Measurements from ENCODE around the gene TTI1. TPM values are rescaled to one million over a fixed set of nuclear protein-coding genes. Genes with fewer than 3 reads are reported as not detected.

The TTI1 gene
- total RNA-seq, 4 donors from 2014 or later = 5.1 to 14.7 (median 10.5) TPM

DNA sequence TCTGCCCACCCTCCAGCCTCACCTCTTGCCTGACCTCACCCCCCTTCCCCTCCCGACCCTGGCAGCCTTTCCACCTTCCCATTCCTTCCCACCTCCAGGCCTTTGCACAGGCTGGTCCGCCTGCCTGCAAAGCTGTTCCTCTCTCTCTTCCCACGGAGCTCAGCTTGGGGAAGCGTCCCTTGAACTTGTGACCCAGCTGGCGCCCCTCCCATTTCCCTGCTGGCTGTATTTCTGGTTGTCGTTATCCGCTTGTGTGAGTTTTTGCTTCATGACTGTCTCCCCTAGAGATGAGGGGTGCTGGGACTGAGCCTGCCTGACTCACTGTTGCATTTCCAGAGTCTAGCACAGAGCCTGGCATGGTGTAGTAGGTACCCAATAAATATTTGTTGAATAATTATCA, 97.8 kb downstream of the TTI1 start:
- 41 to 43% methylated on average over 7 of the region's 7 CpGs for WGBS, 2 donors
- TF ChIP-seq POLR2A (IDR thresholded peaks at IDR 0.05) = no peak
- TF ChIP-seq, protein P1, sequence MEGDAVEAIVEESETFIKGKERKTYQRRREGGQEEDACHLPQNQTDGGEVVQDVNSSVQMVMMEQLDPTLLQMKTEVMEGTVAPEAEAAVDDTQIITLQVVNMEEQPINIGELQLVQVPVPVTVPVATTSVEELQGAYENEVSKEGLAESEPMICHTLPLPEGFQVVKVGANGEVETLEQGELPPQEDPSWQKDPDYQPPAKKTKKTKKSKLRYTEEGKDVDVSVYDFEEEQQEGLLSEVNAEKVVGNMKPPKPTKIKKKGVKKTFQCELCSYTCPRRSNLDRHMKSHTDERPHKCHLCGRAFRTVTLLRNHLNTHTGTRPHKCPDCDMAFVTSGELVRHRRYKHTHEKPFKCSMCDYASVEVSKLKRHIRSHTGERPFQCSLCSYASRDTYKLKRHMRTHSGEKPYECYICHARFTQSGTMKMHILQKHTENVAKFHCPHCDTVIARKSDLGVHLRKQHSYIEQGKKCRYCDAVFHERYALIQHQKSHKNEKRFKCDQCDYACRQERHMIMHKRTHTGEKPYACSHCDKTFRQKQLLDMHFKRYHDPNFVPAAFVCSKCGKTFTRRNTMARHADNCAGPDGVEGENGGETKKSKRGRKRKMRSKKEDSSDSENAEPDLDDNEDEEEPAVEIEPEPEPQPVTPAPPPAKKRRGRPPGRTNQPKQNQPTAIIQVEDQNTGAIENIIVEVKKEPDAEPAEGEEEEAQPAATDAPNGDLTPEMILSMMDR (IDR thresholded peaks at IDR 0.05) = no peak

DNA sequence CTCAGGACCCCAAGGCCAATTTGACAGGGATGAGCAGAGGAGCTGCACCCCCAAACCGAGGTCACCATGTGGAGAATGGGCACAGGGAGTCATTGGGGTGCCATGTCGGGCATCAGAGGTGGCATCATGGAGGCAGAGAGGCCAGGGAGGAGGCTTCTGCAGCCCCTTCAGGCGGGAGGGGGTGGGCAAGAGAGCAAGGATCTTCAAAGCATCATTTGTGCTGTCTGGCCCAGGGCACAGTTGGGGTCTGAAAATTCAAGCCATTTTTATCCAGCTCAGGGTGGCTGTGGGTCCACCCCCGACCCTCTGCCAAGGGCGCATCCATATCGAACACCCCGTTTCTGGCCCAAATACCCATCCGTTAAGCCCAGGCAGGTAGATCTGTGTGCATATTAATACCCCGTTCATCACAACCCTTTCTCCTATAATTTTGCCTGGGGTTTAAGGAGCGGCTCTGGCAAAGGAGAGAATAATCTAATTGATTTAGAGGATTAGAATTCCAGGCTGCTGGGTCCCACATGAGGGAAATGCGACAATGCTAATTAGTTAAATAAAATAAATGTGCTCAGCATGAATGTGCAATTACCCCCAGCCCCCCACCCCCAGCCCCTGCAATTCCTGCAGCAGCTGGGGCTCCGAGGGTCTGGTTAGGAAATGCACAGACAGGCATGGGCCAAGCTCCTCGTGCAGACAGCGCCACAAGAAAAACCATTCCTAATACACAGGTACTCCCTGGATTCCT, 98.5 kb downstream of the TTI1 start:
- intact Hi-C loops (cut with DNase I) = no loop called here
- WGBS, 2 donors = 74 to 82% methylated on average over 11 to 14 of the region's 14 CpGs
- Histone ChIP-seq H3K36me3 (no peaks in the 10 kb centered on the region), H3K9me3 (no peaks in the 10 kb centered on the region), H3K4me3 (no peak overlapping the region), H3K27ac (no peak overlapping the region), H3K4me1 (no peaks in the 10 kb centered on the region), H3K27me3 (peaks cover 0 to 38% (median 0%) of the 10 kb centered on the region in 4 donors)
- no peak for DNase-seq
- TF ChIP-seq, protein P1 (IDR thresholded peaks at IDR 0.05) = no peak
- TF ChIP-seq POLR2A (IDR thresholded peaks at IDR 0.05) = no peak

More for the DNA sequence above, 97.8 kb downstream of the TTI1 start:
- Histone ChIP-seq H3K9me3 (no peaks in the 10 kb centered on the region), H3K27ac (no peak overlapping the region), H3K4me3 (no peak overlapping the region), H3K27me3 (peaks cover 0 to 32% (median 0%) of the 10 kb centered on the region in 4 donors), H3K4me1 (no peaks in the 10 kb centered on the region), H3K36me3 (no peaks in the 10 kb centered on the region)
- DNase-seq = no peak
- intact Hi-C loops (cut with DNase I) = no loop called here

DNA sequence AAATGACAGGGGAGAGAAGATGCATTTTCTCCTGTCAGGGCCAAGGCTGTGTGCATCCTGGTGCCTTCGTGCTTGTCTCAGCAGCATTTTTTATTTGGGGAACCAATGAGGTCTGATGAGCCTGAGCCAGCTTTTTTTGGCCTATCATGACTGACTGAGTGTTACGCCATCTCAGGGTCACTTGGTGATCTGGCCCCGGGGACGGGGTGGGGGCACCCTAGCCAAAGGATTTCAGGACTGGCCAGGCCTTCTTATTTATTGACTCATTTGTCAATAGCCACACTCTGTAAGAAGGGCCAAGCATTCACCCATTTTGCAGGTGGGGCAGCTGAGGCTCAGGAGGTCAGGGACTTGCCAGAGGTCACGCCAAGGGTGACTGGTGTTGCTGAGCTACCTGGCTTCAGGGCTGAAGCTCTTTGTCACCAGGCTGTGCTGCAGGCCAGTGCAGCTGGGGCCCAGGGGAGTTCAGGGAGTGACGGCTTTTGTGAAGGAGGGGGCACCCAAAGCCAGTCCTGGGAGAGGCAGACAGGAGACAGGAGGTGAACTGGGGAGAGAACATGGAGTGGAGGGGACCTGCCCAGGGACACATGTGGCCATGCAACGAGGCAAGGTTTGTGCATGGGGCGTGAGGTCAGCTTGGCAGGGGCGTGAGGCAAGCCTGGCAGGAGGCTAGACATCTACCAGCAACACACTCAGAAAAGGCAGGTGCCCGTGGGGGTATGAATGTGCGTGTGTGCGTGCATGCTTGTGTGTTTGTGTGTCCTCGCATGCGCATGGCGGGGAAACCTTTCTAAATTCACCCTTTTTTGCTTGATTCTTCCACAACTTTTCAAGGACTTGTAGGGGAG, 99.2 kb downstream of the TTI1 start:
- no peak overlapping the region for H3K27ac ChIP-seq
- H3K4me3 ChIP-seq = no peak overlapping the region
- no peaks in the 10 kb centered on the region for H3K9me3 ChIP-seq
- TF ChIP-seq POLR2A (IDR thresholded peaks at IDR 0.05) = no peak
- TF ChIP-seq, protein P1 (IDR thresholded peaks at IDR 0.05) = no peak
- DNase-seq = no peak
- 73 to 82% methylated on average over 10 to 14 of the region's 15 CpGs for WGBS, 2 donors
- intact Hi-C loops (cut with DNase I) = no loop called here
- no peaks in the 10 kb centered on the region for H3K36me3 ChIP-seq
- H3K4me1 ChIP-seq = no peaks in the 10 kb centered on the region
- peaks cover 0 to 46% (median 0%) of the 10 kb centered on the region in 4 donors for H3K27me3 ChIP-seq

Other genes starting within 250 kb of the TTI1 start
- gene VSTM2L, start 130.3 kb downstream of the TTI1 start, total RNA-seq = 1 to 10 TPM in 1 of 4 donors, under 1 TPM in 3; 0.38 to 2.6 (median 0.68) TPM
- gene RPRD1B, start 290 bp upstream of the TTI1 start, total RNA-seq = 10 to 100 TPM; 15.2 to 25.9 (median 23.6) TPM
- 10 to 100 TPM in 2 of 4 donors, 1 to 10 TPM in 2; 2.8 to 33.2 (median 11.5) TPM for gene TGM2, start 131.8 kb upstream of the TTI1 start, total RNA-seq
- 1 to 10 TPM in 1 of 4 donors, under 1 TPM in 3; 0.12 to 3.4 (median 0.39) TPM for gene KIAA1755, start 227.3 kb upstream of the TTI1 start, total RNA-seq